Measurements from ENCODE around the gene DZANK1. TPM values are rescaled to one million over a fixed set of nuclear protein-coding genes. Genes with fewer than 3 reads are reported as not detected.

DZANK1 gene
- total and polyA plus RNA-seq, 2 experiments from 2014 or later: 1.2 to 1.6 TPM

- H3K27ac ChIP-seq: no peak overlapping the region
- no peaks in the 10 kb centered on the region for H3K27me3 ChIP-seq (replicated peaks; ENCODE audit: insufficient read depth)
- H3K79me2 ChIP-seq (ENCODE audit: insufficient read depth): no peaks in the 10 kb centered on the region
- no peaks in the 10 kb centered on the region for H4K20me1 ChIP-seq (ENCODE audit: insufficient read depth)
- H3F3A ChIP-seq (ENCODE audit: insufficient read depth): no peaks in the 10 kb centered on the region
- no peak overlapping the region for H2AFZ ChIP-seq
- H3K9ac ChIP-seq: no peak overlapping the region
- H3K36me3 ChIP-seq (ENCODE audit: low read depth): no peaks in the 10 kb centered on the region
- H3K9me2 ChIP-seq (ENCODE audit: insufficient read depth): no peaks in the 10 kb centered on the region
- H3K4me1 ChIP-seq (ENCODE audit: insufficient read depth): no peaks in the 10 kb centered on the region
- H3K4me2 ChIP-seq (ENCODE audit: unreplicated experiment): no peak overlapping the region
- DNase-seq: no peak
- WGBS, 2 experiments (ENCODE audit: low coverage in 1 of 2, low lambda C conversion rate in 2 of 2, missing lambda C conversion rate in 2 of 2): 63 to 73% methylated on average over 2 of the region's 2 CpGs
- TF ChIP-seq EZH2 (IDR thresholded peaks at IDR 0.05; ENCODE audit: insufficient read depth, poor library complexity, severe bottlenecking): no peak
- TF ChIP-seq EZH2phosphoT487 (IDR thresholded peaks at IDR 0.05; ENCODE audit: insufficient read depth, low read depth): no peak
- in situ Hi-C loops (cut with MboI): no loop called here
- no peaks in the 10 kb centered on the region for H3K9me3 ChIP-seq (ENCODE audit: low read depth)
- no peak overlapping the region for H3K4me3 ChIP-seq
Observed at GRCh38 chr20:18427214-18427613, 39.6 kb downstream of the DZANK1 start.

GRCh38 chr20:18421608-18422007 lies 45.2 kb downstream of the DZANK1 start:
- Histone ChIP-seq H3K79me2 (ENCODE audit: insufficient read depth) (no peaks in the 10 kb centered on the region), H3F3A (ENCODE audit: insufficient read depth) (no peaks in the 10 kb centered on the region), H3K4me2 (ENCODE audit: unreplicated experiment) (no peak overlapping the region), H3K4me1 (ENCODE audit: insufficient read depth) (no peaks in the 10 kb centered on the region), H3K9ac (no peak overlapping the region), H3K4me3 (no peak overlapping the region), H3K36me3 (ENCODE audit: low read depth) (no peaks in the 10 kb centered on the region), H3K27ac (no peak overlapping the region), H4K20me1 (ENCODE audit: insufficient read depth) (no peaks in the 10 kb centered on the region), H3K9me2 (ENCODE audit: insufficient read depth) (no peaks in the 10 kb centered on the region), H3K27me3 (replicated peaks; ENCODE audit: insufficient read depth) (no peaks in the 10 kb centered on the region), H2AFZ (no peak overlapping the region), H3K9me3 (ENCODE audit: low read depth) (no peaks in the 10 kb centered on the region)
- DNase-seq: no peak
- no peak for TF ChIP-seq EZH2 (IDR thresholded peaks at IDR 0.05; ENCODE audit: insufficient read depth, poor library complexity, severe bottlenecking)
- TF ChIP-seq EZH2phosphoT487 (IDR thresholded peaks at IDR 0.05; ENCODE audit: insufficient read depth, low read depth): no peak
- in situ Hi-C loops (cut with MboI): loop anchor here (25.0 kb wide), 1 partner anchor 1241 kb away; no protein-coding TSS in a partner anchor

GRCh38 chr20:18416486-18416885 lies 50.3 kb downstream of the DZANK1 start:
- H3K4me3 ChIP-seq: no peak overlapping the region
- no peaks in the 10 kb centered on the region for H3K9me3 ChIP-seq (ENCODE audit: low read depth)
- H2AFZ ChIP-seq: no peak overlapping the region
- no peak overlapping the region for H3K27ac ChIP-seq
- WGBS, 2 experiments (ENCODE audit: low coverage in 1 of 2, low lambda C conversion rate in 2 of 2, missing lambda C conversion rate in 2 of 2): 83% methylated on average over 5 of the region's 5 CpGs
- no peaks in the 10 kb centered on the region for H4K20me1 ChIP-seq (ENCODE audit: insufficient read depth)
- DNase-seq: no peak
- H3F3A ChIP-seq (ENCODE audit: insufficient read depth): no peaks in the 10 kb centered on the region
- H3K9ac ChIP-seq: no peak overlapping the region
- no peaks in the 10 kb centered on the region for H3K4me1 ChIP-seq (ENCODE audit: insufficient read depth)
- in situ Hi-C loops (cut with MboI): loop anchor here (25.0 kb wide), 1 partner anchor 1246 kb away; no protein-coding TSS in a partner anchor
- H3K4me2 ChIP-seq (ENCODE audit: unreplicated experiment): no peak overlapping the region
- H3K36me3 ChIP-seq (ENCODE audit: low read depth): no peaks in the 10 kb centered on the region
- no peaks in the 10 kb centered on the region for H3K79me2 ChIP-seq (ENCODE audit: insufficient read depth)
- no peaks in the 10 kb centered on the region for H3K9me2 ChIP-seq (ENCODE audit: insufficient read depth)
- TF ChIP-seq EZH2phosphoT487 (IDR thresholded peaks at IDR 0.05; ENCODE audit: insufficient read depth, low read depth) (no peak), EZH2 (IDR thresholded peaks at IDR 0.05; ENCODE audit: insufficient read depth, poor library complexity, severe bottlenecking) (no peak)
- no peaks in the 10 kb centered on the region for H3K27me3 ChIP-seq (replicated peaks; ENCODE audit: insufficient read depth)

- Histone ChIP-seq H3K4me2 (ENCODE audit: unreplicated experiment) (no peak overlapping the region), H3K4me3 (no peak overlapping the region), H3K9me2 (ENCODE audit: insufficient read depth) (no peaks in the 10 kb centered on the region), H4K20me1 (ENCODE audit: insufficient read depth) (no peaks in the 10 kb centered on the region), H3K27ac (no peak overlapping the region), H3K9me3 (ENCODE audit: low read depth) (no peaks in the 10 kb centered on the region), H3K27me3 (replicated peaks; ENCODE audit: insufficient read depth) (no peaks in the 10 kb centered on the region), H3F3A (ENCODE audit: insufficient read depth) (no peaks in the 10 kb centered on the region), H3K9ac (no peak overlapping the region), H2AFZ (no peak overlapping the region), H3K36me3 (ENCODE audit: low read depth) (no peaks in the 10 kb centered on the region), H3K79me2 (ENCODE audit: insufficient read depth) (no peaks in the 10 kb centered on the region), H3K4me1 (ENCODE audit: insufficient read depth) (no peaks in the 10 kb centered on the region)
- 66 to 68% methylated on average over 5 of the region's 5 CpGs for WGBS, 2 experiments (ENCODE audit: low coverage in 1 of 2, low lambda C conversion rate in 2 of 2, missing lambda C conversion rate in 2 of 2)
- DNase-seq: no peak
- in situ Hi-C loops (cut with MboI): loop anchor here (25.0 kb wide), 1 partner anchor 1248 kb away; no protein-coding TSS in a partner anchor
- TF ChIP-seq EZH2 (IDR thresholded peaks at IDR 0.05; ENCODE audit: insufficient read depth, poor library complexity, severe bottlenecking) (no peak), EZH2phosphoT487 (IDR thresholded peaks at IDR 0.05; ENCODE audit: insufficient read depth, low read depth) (no peak)
Observed at GRCh38 chr20:18414140-18414539, 52.7 kb downstream of the DZANK1 start.
